Ishikawa (cell line): ENCODE results near the gene KIFC3.

ENCODE experiments used
- TAF1 ChIP-seq: IDR thresholded peaks from 2 replicates; pipeline ENCODE4 v1.6.1; 2012; ENCODE audit warnings: low read depth, mild to moderate bottlenecking
- TCF12 ChIP-seq: IDR thresholded peaks from 2 replicates; pipeline ENCODE4 v1.6.1; 2012; ENCODE audit warnings: low read depth
- TF ChIP-seq, protein P1 (sequence below): IDR thresholded peaks from 2 replicates; pipeline ENCODE4 v1.6.1; 2012

DNA sequence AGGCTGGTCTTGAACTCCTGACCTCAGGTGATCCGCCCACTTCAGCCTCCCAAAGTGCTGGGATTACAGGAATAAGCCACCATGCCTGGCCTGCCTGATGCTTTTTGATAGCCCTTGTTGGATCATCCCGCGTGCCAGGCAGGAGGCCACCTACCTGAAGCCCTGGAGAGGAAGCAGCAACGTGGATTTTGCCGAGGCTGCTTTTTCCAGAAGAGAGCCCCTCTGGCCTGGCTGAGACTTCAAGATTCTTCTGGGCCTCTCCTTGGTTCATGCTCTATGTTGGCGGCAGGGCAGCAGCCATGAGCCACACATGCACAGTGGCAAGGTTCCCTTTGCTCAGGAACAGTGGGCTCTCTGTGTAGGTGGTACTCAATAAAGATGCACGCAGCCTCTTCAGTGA, 55.2 kb downstream of the KIFC3 start:
- no peak for TF ChIP-seq TCF12
- TF ChIP-seq, protein P1, sequence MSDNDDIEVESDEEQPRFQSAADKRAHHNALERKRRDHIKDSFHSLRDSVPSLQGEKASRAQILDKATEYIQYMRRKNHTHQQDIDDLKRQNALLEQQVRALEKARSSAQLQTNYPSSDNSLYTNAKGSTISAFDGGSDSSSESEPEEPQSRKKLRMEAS = no peak
- no peak for TF ChIP-seq TAF1
